T-cell (primary cell): ENCODE results near the gene DOCK1. TPM values are rescaled to one million over a fixed set of nuclear protein-coding genes. Genes with fewer than 3 reads are reported as not detected.

Experiments used
- ATAC-seq, 4 experiments: fragments of 200-7000 bp in 3 of 4; fragments of 150-1000 bp in 1 of 4; cut with Tn5 transposase; replicated peaks in 1 of 4; 1 replicate in 3 of 4; 2 replicates in 1 of 4; pipeline ENCODE4 v1.10.0; 2021; ENCODE audit warnings: moderate library complexity in 3 of 4, mild to moderate bottlenecking in 2 of 4, moderate number of reproducible peaks in 1 of 4
- CTCF ChIA-PET, 2 donors: fragments of 300-600 bp; sonication (Branson Sonifier 250); formaldehyde crosslinking; loops; one replicate each; lab custom pipeline; 2022; ENCODE audit warnings: antibody characterized with exemption in 2 of 2; lab: Charles Lee
- POLR2A ChIA-PET, 2 donors: fragments of 300-600 bp; sonication (Branson Sonifier 250); formaldehyde crosslinking; loops; one replicate each; lab custom pipeline; 2022; ENCODE audit warnings: antibody characterized with exemption in 2 of 2; lab: Charles Lee
- DNase-seq, 35 experiments: peaks; one replicate each; pipeline versions ENCODE4 v3.0.0 to v3.0.0-alpha.2; 2013 to 2023
- H3K27ac ChIP-seq: one replicate; pipeline ENCODE4 v1.5.1; 2013; ENCODE audit warnings: low read length
- H3K27me3 ChIP-seq, 2 experiments: replicated peaks in 1 of 2; 1 replicate in 1 of 2; 2 replicates in 1 of 2; pipeline versions ENCODE4 v1.6.1 to v1.7.0; 2013; ENCODE audit warnings: low read length in 1 of 2, mixed read lengths in 1 of 2; ENCODE audit not compliant: control insufficient read depth in 2 of 2, insufficient read depth in 2 of 2; ENCODE audit errors: extremely low read depth in 1 of 2
- H3K36me3 ChIP-seq, 2 donors: 1 replicate in 1 of 2; 2 replicates in 1 of 2; pipeline versions ENCODE4 v1.6.1 to v1.7.0; 2013; ENCODE audit warnings: low read length in 1 of 2; ENCODE audit not compliant: control insufficient read depth in 2 of 2, insufficient read depth in 1 of 2; ENCODE audit errors: extremely low read depth in 1 of 2
- H3K4me1 ChIP-seq, 2 experiments: 1 replicate in 1 of 2; 2 replicates in 1 of 2; pipeline versions ENCODE4 v1.6.1 to v1.7.0; 2013; ENCODE audit warnings: low read length in 2 of 2, mixed read lengths in 1 of 2; ENCODE audit not compliant: insufficient read depth in 2 of 2, control insufficient read depth in 1 of 2; ENCODE audit errors: extremely low read depth in 1 of 2
- H3K4me3 ChIP-seq, 2 donors: 1 replicate in 1 of 2; 2 replicates in 1 of 2; pipeline versions ENCODE4 v1.5.1 to v1.7.0; 2013; ENCODE audit warnings: mild to moderate bottlenecking in 2 of 2, low read length in 1 of 2, moderate library complexity in 1 of 2; ENCODE audit not compliant: control insufficient read depth in 1 of 2; ENCODE audit errors: extremely low read depth in 1 of 2
- H3K9me3 ChIP-seq: 2 replicates; pipeline ENCODE4 v1.7.0; 2013
- H3K27ac Mint-ChIP-seq, 2 donors: one replicate each; pipeline ENCODE4 v1.8.0; 2020 to 2021; ENCODE audit warnings: mild to moderate bottlenecking in 2 of 2, mixed read lengths in 2 of 2
- H3K27me3 Mint-ChIP-seq, 2 donors: one replicate each; pipeline ENCODE4 v1.8.0; 2021 to 2022; ENCODE audit warnings: mixed read lengths in 2 of 2
- H3K36me3 Mint-ChIP-seq: one replicate; pipeline ENCODE4 v1.8.0; 2021; ENCODE audit warnings: mixed read lengths
- H3K4me1 Mint-ChIP-seq, 3 donors: one replicate each; pipeline ENCODE4 v1.8.0; 2020 to 2022; ENCODE audit warnings: mixed read lengths in 3 of 3, mild to moderate bottlenecking in 1 of 3
- H3K4me3 Mint-ChIP-seq, 3 donors: one replicate each; pipeline ENCODE4 v1.8.0; 2020 to 2022; ENCODE audit warnings: mild to moderate bottlenecking in 3 of 3, mixed read lengths in 3 of 3, moderate library complexity in 3 of 3
- H3K9me3 Mint-ChIP-seq, 3 donors: one replicate each; pipeline ENCODE4 v1.8.0; 2020 to 2022; ENCODE audit warnings: mixed read lengths in 3 of 3
- WGBS: methylation state at CpG from one replicate; pipeline ENCODE4 v1.1.5; 2013; ENCODE audit warnings: missing lambda C conversion rate; ENCODE audit not compliant: insufficient coverage; 5-methylcytosine and 5-hydroxymethylcytosine counted together
- total RNA-seq, 35 experiments: library from RNA in 6 of 35; stranded (reverse) in 6 of 35; fragments of 120-200 nt in 1 of 35; gene quantifications; one replicate each; pipeline versions ENCODE4 v1.2.1 to v1.2.4 and lab custom pipeline; 2013 to 2026

Gene DOCK1
- total RNA-seq, 5 donors from 2014 or later (not counting 1 experiment from before 2014, with no cell fraction given) = 0.18 to 0.53 (median 0.37) TPM

GRCh38 chr10:127012769-127013152, 107.5 kb downstream of the DOCK1 start:
- DNase-seq (no peak), ATAC-seq (no peak)
- Histone ChIP-seq H3K4me3 (no peak overlapping the region), H3K27ac (no peak overlapping the region), H3K27me3 (peaks cover 0 to 8% of the 10 kb centered on the region in 2 experiments), H3K9me3 (no peaks in the 10 kb centered on the region), H3K4me1 (no peaks in the 10 kb centered on the region), H3K36me3 (no peaks in the 10 kb centered on the region)
- Mint-ChIP-seq H3K4me1 (peaks cover 0 to 10% (median 0%) of the 10 kb centered on the region in 3 donors), H3K27me3 (peaks cover 0 to 9% of the 10 kb centered on the region in 2 donors), H3K4me3 (no peak overlapping the region), H3K36me3 (no peaks in the 10 kb centered on the region), H3K9me3 (no peaks in the 10 kb centered on the region), H3K27ac (no peak overlapping the region)
- ChIA-PET POLR2A (no interaction called here), CTCF (no interaction called here)
- 26% methylated on average over 6 of the region's 10 CpGs for WGBS

GRCh38 chr10:127013211-127013656, 108.0 kb downstream of the DOCK1 start:
- ChIA-PET POLR2A (no interaction called here), CTCF (no interaction called here)
- no peak overlapping the region for H3K4me3 ChIP-seq
- WGBS = 79% methylated on average over 7 of the region's 9 CpGs
- Mint-ChIP-seq H3K4me3 (no peak overlapping the region), H3K4me1 (peaks cover 0 to 10% (median 0%) of the 10 kb centered on the region in 3 donors), H3K9me3 (no peaks in the 10 kb centered on the region), H3K36me3 (no peaks in the 10 kb centered on the region), H3K27ac (no peak overlapping the region), H3K27me3 (peaks cover 0 to 9% of the 10 kb centered on the region in 2 donors)
- no peak for ATAC-seq
- H3K27me3 ChIP-seq = peaks cover 0 to 8% of the 10 kb centered on the region in 2 experiments
- H3K9me3 ChIP-seq = no peaks in the 10 kb centered on the region
- H3K4me1 ChIP-seq = no peaks in the 10 kb centered on the region
- H3K27ac ChIP-seq = no peak overlapping the region
- DNase-seq = no peak
- no peaks in the 10 kb centered on the region for H3K36me3 ChIP-seq

- no peaks in the 10 kb centered on the region for H3K4me1 ChIP-seq
- H3K27me3 ChIP-seq = peaks cover 0 to 8% of the 10 kb centered on the region in 2 experiments
- POLR2A ChIA-PET = no interaction called here
- H3K36me3 ChIP-seq = no peaks in the 10 kb centered on the region
- H3K4me3 ChIP-seq = no peak overlapping the region
- Mint-ChIP-seq H3K4me3 (no peak overlapping the region), H3K27me3 (peaks cover 0 to 9% of the 10 kb centered on the region in 2 donors), H3K9me3 (no peaks in the 10 kb centered on the region), H3K4me1 (peaks cover 0 to 10% (median 0%) of the 10 kb centered on the region in 3 donors), H3K27ac (no peak overlapping the region), H3K36me3 (no peaks in the 10 kb centered on the region)
- CTCF ChIA-PET = no interaction called here
- WGBS = no CpG with 5 or more reads among the region's 9 CpGs
- H3K27ac ChIP-seq = no peak overlapping the region
- ATAC-seq (no peak), DNase-seq (no peak)
- no peaks in the 10 kb centered on the region for H3K9me3 ChIP-seq
These were observed 108.7 kb downstream of the DOCK1 start for GRCh38 chr10:127013691-127014473.

GRCh38 chr10:127014671-127015070, 109.4 kb downstream of the DOCK1 start:
- H3K4me3 Mint-ChIP-seq = no peak overlapping the region
- no peak for ATAC-seq
- WGBS = 74% methylated on average over 3 of the region's 4 CpGs

GRCh38 chr10:127015373-127015772, 110.1 kb downstream of the DOCK1 start:
- H3K36me3 ChIP-seq = no peaks in the 10 kb centered on the region
- H3K27me3 ChIP-seq = peaks cover 0 to 8% of the 10 kb centered on the region in 2 experiments
- no peaks in the 10 kb centered on the region for H3K4me1 ChIP-seq
- Mint-ChIP-seq H3K9me3 (no peaks in the 10 kb centered on the region), H3K4me1 (peaks cover 0 to 10% (median 0%) of the 10 kb centered on the region in 3 donors), H3K27ac (no peak overlapping the region), H3K36me3 (no peaks in the 10 kb centered on the region), H3K27me3 (peaks cover 0 to 9% of the 10 kb centered on the region in 2 donors), H3K4me3 (no peak overlapping the region)
- DNase-seq = no peak
- POLR2A ChIA-PET = no interaction called here
- no peak for ATAC-seq
- H3K4me3 ChIP-seq = no peak overlapping the region
- CTCF ChIA-PET = interaction anchor here in 1 of 2 donors (0.7 kb wide), 1 partner anchor 56 kb away, joined by 7 read pairs; no protein-coding TSS in a partner anchor
- H3K27ac ChIP-seq = no peak overlapping the region
- 88% methylated on average over 12 of the region's 12 CpGs for WGBS
- no peaks in the 10 kb centered on the region for H3K9me3 ChIP-seq

More at GRCh38 chr10:127014671-127015070, 109.4 kb downstream of the DOCK1 start:
- Histone ChIP-seq H3K4me1 (no peaks in the 10 kb centered on the region), H3K27ac (no peak overlapping the region), H3K4me3 (no peak overlapping the region), H3K27me3 (peaks cover 0 to 8% of the 10 kb centered on the region in 2 experiments), H3K9me3 (no peaks in the 10 kb centered on the region), H3K36me3 (no peaks in the 10 kb centered on the region)
- POLR2A ChIA-PET = no interaction called here
- Mint-ChIP-seq H3K27me3 (peaks cover 0 to 9% of the 10 kb centered on the region in 2 donors), H3K36me3 (no peaks in the 10 kb centered on the region), H3K27ac (no peak overlapping the region), H3K4me1 (peaks cover 0 to 10% (median 0%) of the 10 kb centered on the region in 3 donors), H3K9me3 (no peaks in the 10 kb centered on the region)
- CTCF ChIA-PET = no interaction called here
- no peak for DNase-seq

- H3K4me1 ChIP-seq = no peaks in the 10 kb centered on the region
- no peak for DNase-seq
- H3K9me3 ChIP-seq = no peaks in the 10 kb centered on the region
- Mint-ChIP-seq H3K27me3 (peaks cover 0 to 9% of the 10 kb centered on the region in 2 donors), H3K4me1 (peaks cover 0 to 10% (median 0%) of the 10 kb centered on the region in 3 donors), H3K27ac (no peak overlapping the region), H3K9me3 (no peaks in the 10 kb centered on the region), H3K4me3 (no peak overlapping the region), H3K36me3 (no peaks in the 10 kb centered on the region)
- CTCF ChIA-PET = no interaction called here
- no peaks in the 10 kb centered on the region for H3K36me3 ChIP-seq
- POLR2A ChIA-PET = no interaction called here
- ATAC-seq = no peak
- no peak overlapping the region for H3K4me3 ChIP-seq
- no peak overlapping the region for H3K27ac ChIP-seq
- H3K27me3 ChIP-seq = peaks cover 0 to 8% of the 10 kb centered on the region in 2 experiments
- WGBS = 80% methylated on average over 9 of the region's 11 CpGs
These were observed 111.1 kb downstream of the DOCK1 start for GRCh38 chr10:127016331-127016730.
